ENCODE measurements around the gene IL16. TPM values are rescaled to one million over a fixed set of nuclear protein-coding genes. Genes with fewer than 3 reads are reported as not detected.

The IL16 gene
- total RNA-seq, 2 donors from 2014 or later = 25.9 to 114 TPM

- Mint-ChIP-seq H3K9me3 (no peaks in the 10 kb centered on the region), H3K27ac (no peak overlapping the region), H3K36me3 (no peaks in the 10 kb centered on the region)
- ATAC-seq = no peak
- DNase-seq (ENCODE audit: low spot score in 2 of 2) = no peak
These were observed 166.1 kb downstream of the IL16 start for GRCh38 chr15:81362790-81363189.

- DNase-seq (ENCODE audit: low spot score in 2 of 2) (no peak), ATAC-seq (no peak)
- Mint-ChIP-seq H3K27ac (no peak overlapping the region), H3K36me3 (no peaks in the 10 kb centered on the region), H3K9me3 (no peaks in the 10 kb centered on the region)
These were observed 166.6 kb downstream of the IL16 start for GRCh38 chr15:81363276-81363675.

Other genes starting within 250 kb of the IL16 start
- gene MESD, start 207.1 kb upstream of the IL16 start, total RNA-seq = 10 to 100 TPM; 15.8 to 21.8 TPM
- gene TLNRD1, start 196.0 kb upstream of the IL16 start, total RNA-seq = 10 to 100 TPM in 1 of 2 donors, 1 to 10 TPM in 1; 9.4 to 15.7 TPM
- not detected for gene CFAP161, start 62.6 kb upstream of the IL16 start, total RNA-seq
- gene STARD5, start 127.3 kb downstream of the IL16 start, total RNA-seq = 1 to 10 TPM; 8.0 to 8.8 TPM
- not detected for gene TMC3, start 177.3 kb downstream of the IL16 start, total RNA-seq

Measured in activated naive CD4-positive, alpha-beta T cell treated with anti-CD3 and anti-CD28 coated beads, Interleukin-2, amount 50 U/mL, for 72 hours (primary cell).